ENCODE data around the gene GREB1.

GREB1 gene

DNA sequence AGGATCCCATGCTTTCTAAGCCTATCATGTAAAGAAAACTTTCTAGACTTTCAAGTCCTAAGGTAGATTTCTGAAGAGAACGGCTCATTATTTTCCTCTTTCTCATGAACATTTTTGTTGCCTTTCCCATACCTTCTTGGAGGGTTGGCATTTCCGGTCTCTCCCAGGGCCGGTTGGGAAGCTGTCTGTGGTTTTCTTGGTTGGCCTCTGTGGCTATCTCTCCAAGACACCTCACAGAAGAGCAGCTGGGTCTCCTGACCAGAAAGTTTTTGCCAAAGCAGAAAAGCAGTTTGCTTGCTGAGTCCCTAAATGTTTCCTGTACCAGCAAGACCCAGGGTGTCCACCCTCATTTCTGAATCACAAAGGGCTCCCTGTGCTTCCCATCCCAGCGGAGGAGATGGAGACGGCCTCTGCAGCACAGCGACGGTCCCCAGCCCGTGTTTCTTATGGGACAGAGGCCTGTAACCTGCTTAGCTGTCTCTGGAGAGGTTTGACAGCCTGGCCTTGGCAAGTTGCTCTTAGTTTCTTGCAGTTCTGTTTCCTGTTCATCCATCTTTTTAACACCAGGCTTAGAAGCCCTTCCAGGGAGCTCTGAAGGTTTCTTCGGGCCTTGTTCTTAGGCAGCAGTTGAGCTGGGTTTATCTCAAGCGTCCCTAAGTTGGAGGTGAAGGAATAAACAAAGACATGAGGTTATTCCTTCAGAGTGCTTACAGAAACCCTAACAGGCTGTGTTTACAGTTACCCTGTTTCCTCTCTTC is 39.8 kb downstream of the GREB1 start:
- Histone ChIP-seq H3K4me1 (ENCODE audit: insufficient read depth, low read length, severe bottlenecking) (no peaks in the 10 kb centered on the region), H3K9ac (ENCODE audit: low read length) (no peak overlapping the region), H3K79me2 (ENCODE audit: insufficient read depth, low read length) (no peaks in the 10 kb centered on the region), H3K9me2 (ENCODE audit: low read depth, low read length) (no peaks in the 10 kb centered on the region), H3K4me2 (ENCODE audit: low read length) (no peak overlapping the region), H3K4me3 (ENCODE audit: low read depth, low read length, poor library complexity, severe bottlenecking) (no peak overlapping the region), H3F3A (ENCODE audit: insufficient read depth, low read length) (no peaks in the 10 kb centered on the region), H3K27ac (ENCODE audit: low read depth, low read length, poor library complexity, severe bottlenecking) (no peak overlapping the region), H3K9me3 (ENCODE audit: low read length) (no peaks in the 10 kb centered on the region), H2AFZ (ENCODE audit: low read length) (no peak overlapping the region), H3K36me3 (ENCODE audit: insufficient read depth, low read length) (no peaks in the 10 kb centered on the region), H4K20me1 (ENCODE audit: insufficient read depth, low read length) (no peaks in the 10 kb centered on the region), H3K27me3 (ENCODE audit: insufficient read depth, low read length) (no peaks in the 10 kb centered on the region)
- no peak for TF ChIP-seq EZH2 (IDR thresholded peaks at IDR 0.05; ENCODE audit: borderline replicate concordance, low read length)
- TF ChIP-seq CTCF (IDR thresholded peaks at IDR 0.05; ENCODE audit: low read length) = no peak

- no peaks in the 10 kb centered on the region for H3F3A ChIP-seq (ENCODE audit: insufficient read depth, low read length)
- H3K79me2 ChIP-seq (ENCODE audit: insufficient read depth, low read length) = no peaks in the 10 kb centered on the region
Measured at GRCh38 chr2:11574176-11575046, 40.6 kb downstream of the GREB1 start.

GRCh38 chr2:11576398-11576797 is 42.6 kb downstream of the GREB1 start:
- no peaks in the 10 kb centered on the region for H3K27me3 ChIP-seq (ENCODE audit: insufficient read depth, low read length)
- H3K79me2 ChIP-seq (ENCODE audit: insufficient read depth, low read length) = no peaks in the 10 kb centered on the region
- H3K27ac ChIP-seq (ENCODE audit: low read depth, low read length, poor library complexity, severe bottlenecking) = no peak overlapping the region
- no peaks in the 10 kb centered on the region for H4K20me1 ChIP-seq (ENCODE audit: insufficient read depth, low read length)
- no peaks in the 10 kb centered on the region for H3K4me1 ChIP-seq (ENCODE audit: insufficient read depth, low read length, severe bottlenecking)
- peaks cover 2% of the 10 kb centered on the region; the same call in 1 of the 2 replicates for H3K9me3 ChIP-seq (ENCODE audit: low read length)
- no peaks in the 10 kb centered on the region for H3K9me2 ChIP-seq (ENCODE audit: low read depth, low read length)
- H2AFZ ChIP-seq (ENCODE audit: low read length) = no peak overlapping the region
- peaks cover 14% of the 10 kb centered on the region; the same call in 1 of the 2 replicates for H3K36me3 ChIP-seq (ENCODE audit: insufficient read depth, low read length)
- H3K9ac ChIP-seq (ENCODE audit: low read length) = no peak overlapping the region
- no peaks in the 10 kb centered on the region for H3F3A ChIP-seq (ENCODE audit: insufficient read depth, low read length)
- no peak overlapping the region for H3K4me3 ChIP-seq (ENCODE audit: low read depth, low read length, poor library complexity, severe bottlenecking)
- no peak overlapping the region for H3K4me2 ChIP-seq (ENCODE audit: low read length)
- no peak for TF ChIP-seq EZH2 (IDR thresholded peaks at IDR 0.05; ENCODE audit: borderline replicate concordance, low read length)
- TF ChIP-seq CTCF (IDR thresholded peaks at IDR 0.05; ENCODE audit: low read length) = no peak

More at GRCh38 chr2:11574176-11575046, 40.6 kb downstream of the GREB1 start:
- Histone ChIP-seq H3K4me1 (ENCODE audit: insufficient read depth, low read length, severe bottlenecking) (no peaks in the 10 kb centered on the region), H3K9me2 (ENCODE audit: low read depth, low read length) (no peaks in the 10 kb centered on the region), H4K20me1 (ENCODE audit: insufficient read depth, low read length) (no peaks in the 10 kb centered on the region), H3K4me3 (ENCODE audit: low read depth, low read length, poor library complexity, severe bottlenecking) (no peak overlapping the region), H3K4me2 (ENCODE audit: low read length) (no peak overlapping the region), H3K9ac (ENCODE audit: low read length) (no peak overlapping the region), H3K27ac (ENCODE audit: low read depth, low read length, poor library complexity, severe bottlenecking) (no peak overlapping the region), H3K9me3 (ENCODE audit: low read length) (no peaks in the 10 kb centered on the region), H3K27me3 (ENCODE audit: insufficient read depth, low read length) (no peaks in the 10 kb centered on the region), H2AFZ (ENCODE audit: low read length) (no peak overlapping the region), H3K36me3 (ENCODE audit: insufficient read depth, low read length) (peaks cover 3% of the 10 kb centered on the region; the same call in 1 of the 2 replicates)
- no peak for TF ChIP-seq EZH2 (IDR thresholded peaks at IDR 0.05; ENCODE audit: borderline replicate concordance, low read length)
- no peak for TF ChIP-seq CTCF (IDR thresholded peaks at IDR 0.05; ENCODE audit: low read length)
